HUDEP-2 (cell line): Measurements from ENCODE around the gene EXOC2.

Source experiments
- DNase-seq, 76 experiments: peaks; one replicate each; lab custom pipeline; 2025; ENCODE audit not compliant: unreplicated experiment in 76 of 76; lab: John Stamatoyannopoulos, UW

The EXOC2 gene

GRCh38 chr6:692858-693722 is at the start of gene EXOC2:
Gene EXOC2 (minus strand): TSS chr6:693139. CDS start chr6:637818, 55,321 bp downstream.
- DNase-seq, result peak in 74 of 76 experiments; percentile 24 to 91 (median 77)

- no peak for DNase-seq
These were observed 48.7 kb upstream of the EXOC2 start for GRCh38 chr6:741410-742339.

- no peak for DNase-seq
These were observed 43.9 kb upstream of the EXOC2 start for GRCh38 chr6:736657-737446.

GRCh38 chr6:733431-734219 is 40.7 kb upstream of the EXOC2 start:
- no peak for DNase-seq

- no peak for DNase-seq
These were observed 39.0 kb upstream of the EXOC2 start for GRCh38 chr6:731924-732323.

- no peak for DNase-seq
These were observed 36.8 kb upstream of the EXOC2 start for GRCh38 chr6:729606-730320.

GRCh38 chr6:727856-728255 is 34.9 kb upstream of the EXOC2 start:
- DNase-seq, result no peak

- DNase-seq, result no peak
These were observed 30.6 kb upstream of the EXOC2 start for GRCh38 chr6:723540-723939.

- no peak for DNase-seq
These were observed 29.7 kb upstream of the EXOC2 start for GRCh38 chr6:722608-723007.

GRCh38 chr6:722077-722524 is 29.2 kb upstream of the EXOC2 start:
- DNase-seq, result peak in 62 of 76 experiments; percentile 6 to 78 (median 53)

- no peak for DNase-seq
These were observed 25.4 kb upstream of the EXOC2 start for GRCh38 chr6:718345-718744.

GRCh38 chr6:717135-717534 is 24.2 kb upstream of the EXOC2 start:
- DNase-seq, result no peak

- no peak for DNase-seq
These were observed 23.0 kb upstream of the EXOC2 start for GRCh38 chr6:715709-716491.

GRCh38 chr6:714100-714499 is 21.2 kb upstream of the EXOC2 start:
- no peak for DNase-seq

- no peak for DNase-seq
These were observed 20.4 kb upstream of the EXOC2 start for GRCh38 chr6:713351-713750.

GRCh38 chr6:712805-713204 is 19.9 kb upstream of the EXOC2 start:
- DNase-seq, result no peak

GRCh38 chr6:711925-712324 is 19.0 kb upstream of the EXOC2 start:
- DNase-seq, result no peak
